HepG2 (cell line): Measurements from ENCODE around the gene CDK13. TPM values are rescaled to one million over a fixed set of nuclear protein-coding genes. Genes with fewer than 3 reads are reported as not detected.
A peak's percentile ranks its signal among the peaks of the same experiment; 100 is the strongest.

Experiments
- ATAC-seq: fragments of 200-7000 bp; cut with Tn5 transposase; 3 replicates; pipeline ENCODE4 v1.9.1; 2020; ENCODE audit warnings: mild to moderate bottlenecking, moderate library complexity
- BruUV-seq: library from RNA; stranded (reverse); fragments of 400-500 nt; replicated peaks from 2 replicates; lab custom pipeline; 2021; lab: Mats Ljungman, UMichigan
- CTCF ChIA-PET: fragments of 300-600 bp; formaldehyde crosslinking; extraction: SDS; loops from one replicate; lab custom pipeline; 2021; ENCODE audit warnings: low total read pairs, inconsistent platforms, low intra/inter-chr PET ratio; lab: Yijun Ruan, JAX
- POLR2A ChIA-PET: fragments of 350-600 bp; sonication (Branson Sonifier 250); formaldehyde crosslinking; loops from one replicate; lab custom pipeline; 2020; ENCODE audit warnings: antibody characterized with exemption, inconsistent platforms; lab: Yijun Ruan, JAX
- DNase-seq: peaks from one replicate; pipeline ENCODE4 v3.0.0-alpha.2; 2015; ENCODE audit warnings: low spot score
- FAIRE-seq: peaks from 3 replicates; lab custom pipeline; 2011; peaks lifted over from hg19 to GRCh38; lab: Jason Lieb, UNC
- H2AFZ ChIP-seq: one replicate; pipeline ENCODE4 v1.6.1; 2011; ENCODE audit warnings: low read length, inconsistent platforms
- H3K27ac ChIP-seq: fragments of 300-600 bp; 3 replicates; pipeline ENCODE4 v1.8.0; 2011; ENCODE audit warnings: mixed run types, mild to moderate bottlenecking, mixed read lengths, low read length, inconsistent platforms; ENCODE audit not compliant: insufficient read depth; ENCODE audit errors: extremely low read length
- H3K27me3 ChIP-seq, 2 experiments: fragments of 200-600 bp in 1 of 2; 2 replicates in 1 of 2; 3 replicates in 1 of 2; pipeline versions ENCODE4 v1.6.0 to v1.8.0; 2011; ENCODE audit warnings: low read length in 2 of 2, mild to moderate bottlenecking in 2 of 2, moderate library complexity in 2 of 2, inconsistent platforms in 1 of 2; ENCODE audit not compliant: insufficient read depth in 2 of 2, control insufficient read depth in 1 of 2
- H3K36me3 ChIP-seq, 2 experiments: fragments of 200-600 bp in 1 of 2; replicated peaks in 1 of 2; 2 replicates in 1 of 2; 3 replicates in 1 of 2; pipeline versions ENCODE4 v1.5.1 to v1.8.0; 2011; ENCODE audit warnings: low read length in 2 of 2, inconsistent platforms in 1 of 2; ENCODE audit not compliant: insufficient read depth in 2 of 2, control insufficient read depth in 1 of 2
- H3K4me1 ChIP-seq: 2 replicates; pipeline ENCODE4 v1.5.1; 2012; ENCODE audit warnings: low read length, inconsistent platforms; ENCODE audit not compliant: insufficient read depth
- H3K4me2 ChIP-seq: 2 replicates; pipeline ENCODE4 v1.6.0; 2011; ENCODE audit warnings: low read depth, low read length, inconsistent platforms
- H3K4me3 ChIP-seq, 3 experiments: fragments of 200-600 bp in 1 of 3; sonication (generic), shearing (Covaris generic) in 1 of 3; replicated peaks in 1 of 3; 2 replicates each; pipeline ENCODE4 v1.5.1; 2011 to 2016; ENCODE audit warnings: low read length in 3 of 3, inconsistent platforms in 2 of 3, low read depth in 2 of 3, mild to moderate bottlenecking in 2 of 3, control low read depth in 1 of 3, mixed read lengths in 1 of 3; ENCODE audit not compliant: insufficient read depth in 1 of 3
- H3K79me2 ChIP-seq: one replicate; pipeline ENCODE4 v1.6.1; 2011; ENCODE audit warnings: low read length, inconsistent platforms; ENCODE audit not compliant: insufficient read depth
- H3K9ac ChIP-seq: 2 replicates; pipeline ENCODE4 v1.6.0; 2011; ENCODE audit warnings: mild to moderate bottlenecking, low read depth, low read length, inconsistent platforms; ENCODE audit not compliant: insufficient read depth
- H3K9me3 ChIP-seq: 2 replicates; pipeline ENCODE4 v1.5.1; 2012; ENCODE audit warnings: mild to moderate bottlenecking, low read length
- H4K20me1 ChIP-seq: 2 replicates; pipeline ENCODE4 v1.6.0; 2011; ENCODE audit warnings: inconsistent platforms, mild to moderate bottlenecking, low read length, moderate library complexity; ENCODE audit not compliant: insufficient read depth
- CREB1 ChIP-seq, 2 experiments: fragments of 450-650 bp in 1 of 2; IDR thresholded peaks; 2 replicates each; pipeline ENCODE4 v1.6.1; 2016 to 2017; ENCODE audit warnings: control low read depth in 1 of 2, mild to moderate bottlenecking in 1 of 2, missing compliant biosample characterization in 1 of 2, missing genetic modification characterization in 1 of 2
- KDM3A ChIP-seq: IDR thresholded peaks from 2 replicates; pipeline ENCODE4 v1.6.1; 2018; ENCODE audit warnings: low read depth, missing compliant biosample characterization
- KMT2A ChIP-seq: sonication (generic); formaldehyde crosslinking; IDR thresholded peaks from 2 replicates; pipeline ENCODE4 v1.4.0; 2020; ENCODE audit warnings: missing genetic modification reagents
- LRRFIP1 ChIP-seq: sonication (generic); formaldehyde crosslinking; conservative IDR thresholded peaks from 2 replicates; pipeline ENCODE4 v1.4.0; 2020; ENCODE audit warnings: missing genetic modification reagents
- RCOR2 ChIP-seq: IDR thresholded peaks from 2 replicates; pipeline ENCODE4 v1.6.1; 2016; ENCODE audit warnings: missing biosample characterization, missing genetic modification reagents
- TEF ChIP-seq: sonication (generic); formaldehyde crosslinking; IDR thresholded peaks from 2 replicates; pipeline ENCODE4 v1.5.0; 2020; ENCODE audit warnings: missing genetic modification reagents
- ZFP36 ChIP-seq: fragments of 150-350 bp; IDR thresholded peaks from 2 replicates; pipeline ENCODE4 v1.6.1; 2018; ENCODE audit warnings: borderline replicate concordance, low read length, low read depth; ENCODE audit not compliant: partially characterized antibody
- ZNF274 ChIP-seq: sonication (generic); formaldehyde crosslinking; IDR thresholded peaks from 2 replicates; pipeline ENCODE4 v1.5.1; 2020; ENCODE audit warnings: mild to moderate bottlenecking, missing genetic modification reagents
- ZNF34 ChIP-seq: sonication (generic); formaldehyde crosslinking; IDR thresholded peaks from 2 replicates; pipeline ENCODE4 v1.4.0; 2020; ENCODE audit warnings: mild to moderate bottlenecking, missing genetic modification reagents, borderline replicate concordance
- ZNF530 ChIP-seq: sonication (generic); formaldehyde crosslinking; IDR thresholded peaks from 2 replicates; pipeline ENCODE4 v1.5.0; 2020; ENCODE audit warnings: low read depth, mild to moderate bottlenecking, missing genetic modification reagents
- ZNF564 ChIP-seq: sonication (generic); formaldehyde crosslinking; IDR thresholded peaks from 2 replicates; pipeline ENCODE4 v1.8.1; 2023; ENCODE audit warnings: mild to moderate bottlenecking, missing genetic modification reagents
- ZNF572 ChIP-seq: sonication (generic); formaldehyde crosslinking; IDR thresholded peaks from 2 replicates; pipeline ENCODE4 v1.5.1; 2020; ENCODE audit warnings: mild to moderate bottlenecking, missing genetic modification reagents
- ZNF576 ChIP-seq: sonication (generic); formaldehyde crosslinking; IDR thresholded peaks from 2 replicates; pipeline ENCODE4 v1.4.0; 2020; ENCODE audit warnings: mild to moderate bottlenecking, missing genetic modification reagents
- ZSCAN25 ChIP-seq: sonication (generic); formaldehyde crosslinking; IDR thresholded peaks from 2 replicates; pipeline ENCODE4 v1.8.0; 2022; ENCODE audit warnings: mild to moderate bottlenecking, missing genetic modification reagents
- WGBS: methylation state at CpG from one replicate; pipeline ENCODE4 v1.1.6; 2017; ENCODE audit warnings: low lambda C conversion rate; 5-methylcytosine and 5-hydroxymethylcytosine counted together
- in situ Hi-C: cut with HindIII; loops from 2 replicates; pipeline ENCODE4 v1.10.0; 2017; ENCODE audit warnings: low pct_unique_long_range_greater_than_20kb; ENCODE audit not compliant: extremely low pct_ligation_motif_present
- intact Hi-C: fragments of 100-400 bp; cut with micrococcal nuclease; formaldehyde crosslinking; loops from one replicate; pipeline ENCODE4 v1.10.0; 2022; ENCODE audit not compliant: unreplicated experiment
- polyA plus RNA-seq, 8 experiments: library from polyadenylated mRNA; depleted of rRNA in 3 of 8; stranded (reverse) in 7 of 8; unstranded in 1 of 8; fragments of >200 nt; fragmentation: Illumina TruSeq in 4 of 8; extraction: Trizol in 4 of 8; gene quantifications; 2 replicates each; pipeline versions ENCODE4 v1.2.1 to v1.2.3, GENCODE V29; 2011 to 2016; ENCODE audit warnings: low read depth in 4 of 8, missing spikeins in 1 of 8, mixed read lengths in 1 of 8; ENCODE audit not compliant: insufficient read depth in 1 of 8
- total RNA-seq, 5 experiments: library from RNA; depleted of rRNA; stranded (reverse); fragments of >200 nt; fragmentation: Illumina TruSeq; extraction: Trizol; gene quantifications; 2 replicates each; pipeline ENCODE4 v1.2.3, GENCODE V29; 2016; ENCODE audit warnings: low read depth in 1 of 5

The CDK13 gene
- total and polyA plus RNA-seq, 2 of the 13 experiments (the other 11 are each of a cell fraction or from before 2014, with no cell fraction given): 21.0 to 40.9 TPM

GRCh38 chr7:39952374-39952773, 2.3 kb downstream of the CDK13 start:
- FAIRE-seq (no peak), DNase-seq (no peak), ATAC-seq (no peak)
- Histone ChIP-seq H3K4me3 (peak overlapping the region; percentile 86 to 100 (median 98)), H3K79me2 (peaks cover 63% of the 10 kb centered on the region), H3K36me3 (no peaks in the 10 kb centered on the region; a peak in 1 of 5 replicates), H3K9ac (peak overlapping the region; percentile 99), H2AFZ (no peak overlapping the region), H3K4me1 (peaks cover 39% of the 10 kb centered on the region), H3K9me3 (no peaks in the 10 kb centered on the region), H3K27me3 (no peaks in the 10 kb centered on the region; a peak in 1 of 5 replicates), H4K20me1 (peaks cover 56% of the 10 kb centered on the region), H3K4me2 (peak overlapping the region; percentile 88), H3K27ac (peak overlapping the region; percentile 100)
- POLR2A ChIA-PET: interaction anchor here (2.1 kb wide), 1 partner anchor 182 kb away, joined by 4 read pairs; the partner anchor contains the start of gene SUGCT
- no TSS peak for BruUV-seq
- CTCF ChIA-PET: interaction anchor here (2.2 kb wide), 1 partner anchor 100 kb away, joined by 10 read pairs; no protein-coding TSS in a partner anchor
- in situ Hi-C loops: loop anchor here (5.0 kb wide), 1 partner anchor 100 kb away; no protein-coding TSS in a partner anchor
- WGBS: 3% methylated on average over 2 of the region's 2 CpGs
- TF ChIP-seq TEF (CRISPR knock-in tag): no peak
- no peak for TF ChIP-seq ZNF572 (CRISPR knock-in tag)
- no peak for TF ChIP-seq ZSCAN25 (CRISPR knock-in tag)
- TF ChIP-seq ZNF34 (CRISPR knock-in tag): no peak
- TF ChIP-seq ZFP36: no peak
- no peak for TF ChIP-seq ZNF274 (CRISPR knock-in tag)
- no peak for TF ChIP-seq KMT2A (CRISPR knock-in tag)
- TF ChIP-seq ZNF530 (CRISPR knock-in tag): no peak
- TF ChIP-seq ZNF564: no peak
- no peak for TF ChIP-seq CREB1 (IDR thresholded peaks at IDR 0.05)
- TF ChIP-seq CREB1 (CRISPR knock-in tag; IDR thresholded peaks at IDR 0.05): no peak
- no peak for TF ChIP-seq LRRFIP1 (CRISPR knock-in tag)
- TF ChIP-seq KDM3A (CRISPR knock-in tag): no peak
- TF ChIP-seq RCOR2 (CRISPR knock-in tag): no peak
- no peak for TF ChIP-seq ZNF576 (CRISPR knock-in tag)
- intact Hi-C loops: loop anchor here (5.0 kb wide), 1 partner anchor 50 kb away; no protein-coding TSS in a partner anchor
